Duodenal mucosa (tissue), 2 donors: Measurements from ENCODE around the gene PARL.

Source experiments
- H3K27ac ChIP-seq: one replicate; pipeline ENCODE4 v1.7.0; 2013; ENCODE audit warnings: low read depth, low read length
- H3K27me3 ChIP-seq, 2 donors: one replicate each; pipeline ENCODE4 v1.7.0; 2013; ENCODE audit warnings: low read length in 2 of 2, control low read depth in 1 of 2; ENCODE audit not compliant: insufficient read depth in 2 of 2, control insufficient read depth in 1 of 2
- H3K36me3 ChIP-seq, 2 donors: one replicate each; pipeline ENCODE4 v1.7.0; 2013; ENCODE audit warnings: low read length in 2 of 2, control low read depth in 1 of 2; ENCODE audit not compliant: insufficient read depth in 2 of 2, control insufficient read depth in 1 of 2
- H3K4me1 ChIP-seq, 2 donors: one replicate each; pipeline ENCODE4 v1.7.0; 2013; ENCODE audit warnings: low read length in 2 of 2, control low read depth in 1 of 2; ENCODE audit not compliant: insufficient read depth in 2 of 2, control insufficient read depth in 1 of 2
- H3K4me3 ChIP-seq, 2 donors: one replicate each; pipeline ENCODE4 v1.7.0; 2013; ENCODE audit warnings: low read length in 2 of 2, low read depth in 1 of 2
- H3K9ac ChIP-seq, 2 donors: one replicate each; pipeline ENCODE4 v1.7.0; 2013; ENCODE audit warnings: low read length in 2 of 2, low read depth in 1 of 2
- H3K9me3 ChIP-seq, 2 donors: one replicate each; pipeline ENCODE4 v1.7.0; 2013; ENCODE audit warnings: low read length in 2 of 2, control low read depth in 1 of 2; ENCODE audit not compliant: control insufficient read depth in 1 of 2

Gene PARL

GRCh38 chr3:183812761-183813445 is 71.8 kb downstream of the PARL start:
- Histone ChIP-seq H3K36me3 (peaks cover 10 to 45% of the 10 kb centered on the region in 2 donors), H3K4me1 (peaks cover 0 to 5% of the 10 kb centered on the region in 2 donors), H3K27me3 (no peaks in the 10 kb centered on the region), H3K4me3 (no peak overlapping the region), H3K9me3 (no peaks in the 10 kb centered on the region), H3K9ac (no peak overlapping the region), H3K27ac (no peak overlapping the region)

GRCh38 chr3:183811638-183812037 is 73.0 kb downstream of the PARL start:
- no peaks in the 10 kb centered on the region for H3K9me3 ChIP-seq
- H3K4me3 ChIP-seq = no peak overlapping the region
- H3K27ac ChIP-seq = no peak overlapping the region
- no peak overlapping the region for H3K9ac ChIP-seq
- H3K4me1 ChIP-seq = peaks cover 0 to 5% of the 10 kb centered on the region in 2 donors
- no peaks in the 10 kb centered on the region for H3K27me3 ChIP-seq
- H3K36me3 ChIP-seq = peaks cover 21 to 57% of the 10 kb centered on the region in 2 donors

DNA sequence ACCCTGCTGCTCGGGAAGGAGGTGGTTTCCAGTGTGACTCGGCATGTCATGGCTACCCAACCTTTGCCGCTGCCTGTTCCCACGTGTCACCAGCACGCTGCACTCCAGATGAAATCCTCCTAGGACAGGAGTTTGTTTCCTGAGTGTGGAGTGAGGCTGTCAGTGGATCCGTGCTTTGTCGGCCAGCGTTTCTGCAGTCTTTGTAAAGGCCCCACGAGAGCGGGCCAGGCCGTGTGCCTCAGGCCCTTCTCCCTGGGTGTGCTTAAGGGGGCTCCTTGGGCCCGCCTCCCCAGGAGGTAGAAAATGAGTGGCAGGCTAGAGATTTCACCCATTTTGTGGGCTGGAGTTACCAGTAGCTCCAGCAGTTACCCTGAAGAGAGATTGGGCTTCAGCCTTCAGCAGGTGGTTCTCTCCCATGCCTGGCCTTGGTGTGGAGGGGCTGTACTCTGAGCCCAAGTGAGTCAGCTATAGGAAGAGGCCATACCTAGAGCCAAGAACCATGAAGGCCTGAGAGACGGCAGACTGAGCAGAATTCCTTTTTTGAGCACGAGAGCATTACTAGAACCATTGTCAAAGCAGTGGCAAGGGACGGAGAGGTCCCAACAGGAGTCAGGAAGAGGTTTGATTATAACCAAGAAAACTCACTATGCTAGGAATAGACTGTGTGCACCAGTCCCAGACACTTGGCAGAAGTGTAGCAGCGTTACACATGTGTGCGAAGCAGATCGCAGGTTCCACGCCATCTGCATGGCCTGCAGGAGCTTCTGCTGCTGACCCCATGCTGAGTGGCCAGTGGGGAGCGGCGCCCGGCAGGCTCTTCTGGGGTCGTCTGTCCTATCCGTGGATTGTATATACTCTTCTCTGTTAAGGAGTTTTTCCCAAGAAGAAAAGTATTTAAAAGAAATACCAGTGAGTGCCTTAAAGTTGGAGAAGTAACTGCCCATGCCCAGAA is 73.8 kb downstream of the PARL start:
- H3K27ac ChIP-seq = no peak overlapping the region
- no peak overlapping the region for H3K9ac ChIP-seq
- peaks cover 0 to 5% of the 10 kb centered on the region in 2 donors for H3K4me1 ChIP-seq
- no peaks in the 10 kb centered on the region for H3K9me3 ChIP-seq
- H3K27me3 ChIP-seq = no peaks in the 10 kb centered on the region
- H3K4me3 ChIP-seq = no peak overlapping the region
- peaks cover 26 to 63% of the 10 kb centered on the region in 2 donors for H3K36me3 ChIP-seq

DNA sequence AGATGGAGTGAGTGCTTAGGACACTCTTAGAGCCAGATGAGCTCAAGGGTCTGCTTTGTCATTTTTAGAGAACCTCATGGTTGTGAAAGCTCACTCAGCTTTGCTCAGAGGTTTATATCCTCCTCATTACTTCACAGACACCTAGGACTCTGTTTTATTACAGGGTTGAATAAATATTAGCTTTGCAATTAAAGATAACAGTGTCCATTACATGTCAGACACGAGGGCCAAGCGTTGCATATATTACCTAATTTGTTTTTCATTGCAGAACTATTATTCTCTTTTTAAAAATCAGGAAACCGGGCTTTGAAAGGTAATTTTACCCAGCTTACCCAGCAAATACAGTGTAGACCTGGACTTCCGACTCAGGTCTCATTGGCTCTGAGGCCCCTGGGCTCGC is 75.4 kb downstream of the PARL start:
- Histone ChIP-seq H3K4me3 (no peak overlapping the region), H3K27me3 (no peaks in the 10 kb centered on the region), H3K9ac (no peak overlapping the region), H3K4me1 (peaks cover 0 to 5% of the 10 kb centered on the region in 2 donors), H3K9me3 (no peaks in the 10 kb centered on the region), H3K27ac (no peak overlapping the region), H3K36me3 (peaks cover 34 to 67% of the 10 kb centered on the region in 2 donors)

GRCh38 chr3:183808355-183808754 is 76.3 kb downstream of the PARL start:
- Histone ChIP-seq H3K4me1 (peaks cover 0 to 5% of the 10 kb centered on the region in 2 donors), H3K27me3 (no peaks in the 10 kb centered on the region), H3K27ac (no peak overlapping the region), H3K4me3 (no peak overlapping the region), H3K36me3 (peaks cover 39 to 71% of the 10 kb centered on the region in 2 donors), H3K9ac (no peak overlapping the region), H3K9me3 (no peaks in the 10 kb centered on the region)

DNA sequence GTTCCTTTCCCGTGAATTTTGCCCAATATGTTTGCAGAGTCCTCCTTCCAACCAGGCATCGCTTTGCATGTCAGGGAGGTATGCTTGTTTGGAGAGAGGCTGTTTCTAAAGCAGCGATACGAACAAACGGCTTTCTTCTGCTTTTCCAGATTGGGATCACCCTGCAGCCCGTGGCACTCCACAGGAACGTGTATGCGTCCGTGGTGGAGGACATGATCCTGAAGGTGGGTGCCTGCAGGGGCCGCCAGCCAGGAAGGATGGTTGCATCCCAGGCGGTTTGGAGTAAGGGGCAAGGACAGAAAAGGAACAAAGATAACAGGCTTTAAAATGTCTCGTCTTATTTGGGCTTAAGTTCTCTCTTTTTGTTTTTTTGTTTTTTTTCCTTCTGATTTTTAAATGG is 76.8 kb downstream of the PARL start:
- Histone ChIP-seq H3K36me3 (peaks cover 40 to 73% of the 10 kb centered on the region in 2 donors), H3K9me3 (no peaks in the 10 kb centered on the region), H3K27me3 (no peaks in the 10 kb centered on the region), H3K27ac (no peak overlapping the region), H3K4me3 (no peak overlapping the region), H3K9ac (no peak overlapping the region), H3K4me1 (peaks cover 0 to 5% of the 10 kb centered on the region in 2 donors)

DNA sequence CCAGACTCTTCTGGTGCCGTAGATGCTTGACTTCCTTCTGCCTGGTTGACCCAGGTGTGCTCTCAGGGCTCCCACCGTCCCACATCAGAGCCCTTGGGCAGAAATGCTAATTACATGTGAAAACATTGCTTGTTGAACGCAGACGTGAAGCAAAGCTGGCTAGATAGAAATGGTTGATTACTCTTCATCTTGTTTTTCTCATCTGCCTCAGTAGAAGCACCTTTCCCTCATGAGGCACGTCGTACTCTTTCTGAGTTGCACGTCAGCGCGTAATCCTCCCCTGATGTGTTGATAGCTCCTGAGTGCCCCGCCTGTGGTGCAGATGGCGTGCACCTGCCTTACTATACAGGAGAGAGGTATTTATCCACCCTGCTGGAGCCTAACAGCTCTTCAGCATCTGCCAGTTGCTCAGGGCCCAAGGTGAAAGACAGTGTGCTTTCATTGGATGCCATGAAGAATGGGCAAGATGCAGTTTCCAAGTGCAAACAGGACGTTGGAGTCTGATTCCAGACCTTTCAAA is 77.4 kb downstream of the PARL start:
- peaks cover 0 to 5% of the 10 kb centered on the region in 2 donors for H3K4me1 ChIP-seq
- peaks cover 41 to 76% of the 10 kb centered on the region in 2 donors for H3K36me3 ChIP-seq
- H3K27ac ChIP-seq = no peak overlapping the region
- H3K4me3 ChIP-seq = no peak overlapping the region
- H3K9me3 ChIP-seq = no peaks in the 10 kb centered on the region
- H3K27me3 ChIP-seq = no peaks in the 10 kb centered on the region
- H3K9ac ChIP-seq = no peak overlapping the region

DNA sequence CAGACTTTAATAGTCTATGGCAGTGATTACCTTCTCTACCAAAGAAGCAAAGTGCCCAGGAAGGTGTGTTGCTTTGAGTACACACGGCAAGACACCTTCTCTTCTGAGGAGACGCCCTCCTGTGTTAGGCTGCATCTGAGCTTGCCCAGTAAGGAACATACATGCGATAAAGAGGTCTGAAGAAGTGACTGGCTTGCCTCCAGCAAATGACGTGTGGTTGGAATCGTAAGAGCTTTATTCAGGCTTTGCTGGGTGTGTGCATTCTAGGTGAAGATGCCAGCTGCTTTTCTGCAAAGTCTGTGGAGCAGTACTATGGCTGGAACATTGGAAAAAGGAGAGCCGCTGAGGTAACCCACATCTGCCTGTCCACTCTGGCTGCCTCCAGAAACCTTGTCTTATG is 81.7 kb downstream of the PARL start:
- H3K36me3 ChIP-seq = peaks cover 65 to 78% of the 10 kb centered on the region in 2 donors
- H3K9ac ChIP-seq = no peak overlapping the region
- no peaks in the 10 kb centered on the region for H3K9me3 ChIP-seq
- H3K27ac ChIP-seq = no peak overlapping the region
- H3K4me3 ChIP-seq = no peak overlapping the region
- no peaks in the 10 kb centered on the region for H3K27me3 ChIP-seq
- H3K4me1 ChIP-seq = no peaks in the 10 kb centered on the region

DNA sequence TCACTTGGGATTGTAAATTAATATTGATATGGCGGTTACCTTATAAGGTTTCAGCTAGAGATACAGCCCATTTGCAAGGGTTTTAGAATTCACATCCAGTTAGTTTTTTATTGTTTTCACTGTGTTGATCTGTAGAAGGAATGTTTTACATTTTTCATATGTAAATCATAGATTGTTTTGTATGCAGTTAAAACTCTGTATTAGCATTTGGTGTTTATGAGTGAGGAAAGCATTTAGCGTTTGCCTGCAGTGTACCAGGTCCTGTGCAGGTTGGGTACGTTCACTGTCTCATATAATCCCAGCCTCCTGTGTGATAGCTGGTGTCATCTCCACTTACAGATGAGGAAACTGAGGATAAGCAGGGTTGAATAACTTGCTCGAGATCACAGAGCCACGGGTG is 83.1 kb downstream of the PARL start:
- Histone ChIP-seq H3K9me3 (no peaks in the 10 kb centered on the region), H3K27ac (no peak overlapping the region), H3K4me3 (no peak overlapping the region), H3K9ac (no peak overlapping the region), H3K27me3 (no peaks in the 10 kb centered on the region), H3K36me3 (peaks cover 57 to 68% of the 10 kb centered on the region in 2 donors), H3K4me1 (no peaks in the 10 kb centered on the region)
